Heart right ventricle (tissue), 16 donors: ENCODE results near the gene ZSCAN4. TPM values are rescaled to one million over a fixed set of nuclear protein-coding genes. Genes with fewer than 3 reads are reported as not detected.

ENCODE experiments used
- ATAC-seq, 8 donors: fragments of 200-7000 bp; cut with Tn5 transposase; one replicate each; pipeline ENCODE4 v1.9.1; 2020; ENCODE audit warnings: mild to moderate bottlenecking in 8 of 8, moderate library complexity in 8 of 8, moderate number of reproducible peaks in 1 of 8
- DNase-seq, 2 donors: peaks; one replicate each; pipeline ENCODE4 v3.0.0-alpha.2; 2020
- H3K27ac ChIP-seq, 10 donors: fragments of 200-600 bp; sonication (generic) in 2 of 10; one replicate each; pipeline versions ENCODE4 v1.5.0 to v1.8.0; 2020 to 2022; ENCODE audit warnings: mild to moderate bottlenecking in 3 of 10
- H3K27me3 ChIP-seq, 7 donors: fragments of 200-600 bp; one replicate each; pipeline ENCODE4 v1.8.0; 2021 to 2022; ENCODE audit warnings: mild to moderate bottlenecking in 2 of 7
- H3K36me3 ChIP-seq, 9 donors: fragments of 200-600 bp; sonication (generic) in 1 of 9; one replicate each; pipeline versions ENCODE4 v1.5.0 to v1.8.0; 2020 to 2022; ENCODE audit warnings: mild to moderate bottlenecking in 2 of 9
- H3K4me1 ChIP-seq, 9 donors: fragments of 200-600 bp; sonication (generic) in 1 of 9; one replicate each; pipeline versions ENCODE4 v1.5.0 to v1.8.0; 2020 to 2022; ENCODE audit warnings: mild to moderate bottlenecking in 4 of 9
- H3K4me3 ChIP-seq, 10 donors: fragments of 200-600 bp; sonication (generic) in 2 of 10; one replicate each; pipeline versions ENCODE4 v1.5.0 to v1.8.0; 2020 to 2022; ENCODE audit warnings: mild to moderate bottlenecking in 7 of 10, moderate library complexity in 2 of 10
- H3K9me3 ChIP-seq, 11 donors: fragments of 200-600 bp in 10 of 11; sonication (generic) in 2 of 11; one replicate each; pipeline versions ENCODE4 v1.5.0 to v1.8.0; 2013 to 2022; ENCODE audit warnings: mild to moderate bottlenecking in 2 of 11, control low read depth in 1 of 11, moderate library complexity in 1 of 11
- CTCF ChIP-seq, 9 donors: fragments of 200-600 bp; sonication (generic) in 2 of 9; IDR thresholded peaks; one replicate each; pipeline versions ENCODE4 v1.5.0 to v1.8.0; 2021 to 2022; ENCODE audit warnings: antibody characterized with exemption in 9 of 9, mild to moderate bottlenecking in 5 of 9, moderate library complexity in 1 of 9
- WGBS, 2 donors: extraction: QIAGEN DNeasy Blood & Tissue Kit; methylation state at CpG; one replicate each; pipeline ENCODE4 v1.1.7; 2013; ENCODE audit warnings: inconsistent platforms in 1 of 2; 5-methylcytosine and 5-hydroxymethylcytosine counted together
- intact Hi-C, 10 donors: fragments of 100-400 bp; cut with DNase I; formaldehyde crosslinking; loops; one replicate each; pipeline versions ENCODE4 v1.11.1 to v1.14.2; 2022
- polyA plus RNA-seq, 2 donors: library from polyadenylated mRNA; stranded (reverse); fragments of 200-250 nt; gene quantifications; one replicate each; pipeline ENCODE4 v1.2.3, GENCODE V29; 2013
- total RNA-seq, 10 donors: library from RNA; stranded (reverse); fragmentation: NEBNext Ultra II Directional in 3 of 10; extraction: Animal tissue kit (Norgen Biotek cat#: 25700) in 3 of 10; gene quantifications; one replicate each; pipeline versions ENCODE4 v1.2.1 to v1.2.4, GENCODE V29; 2021 to 2023
- donor health status: Arrhythmogenic right ventricular cardiomyopathy.
- donor health status: ischemic (EF 13 %, LVEDD 7.1; RV severe dilation, severe dysfunction).
- donor health status: healthy with polysubstance abuse.
- donor health status: DM: no; HTN: yes; CAD: no.
- donor health status: DM: no; HTN: no; CAD: no.
- donor health status: ischemic (EF 25% LVEDD 6.9; RV normal size, moderate dysfunction).
- donor health status: ischemic (EF 25% LVEDD 5.7; RV mildly dilated, moderate dysfunction).
- donor health status: healthy.
- donor health status: DM: yes; HTN: yes; CAD: no.
- donor health status: Ischemic cardiomyopathy.
- donor health status: ischemic (EF 35%, LVEDD 5.7; RV mildly dilated, moderate dysfunction).
- donor health status: nonischemic (EF 11% LVEDD 7.7; RV severe dilation, severe dysfunction).
- donor health status: DM: yes; HTN: yes; CAD: no.
- donor health status: PGD.
- donor health status: ischemic (EF 29% LVEDD 5.4; RV normal size, mild dysfunction).
- donor health status: nonischemic (EF 23%, LVEDD 6.1; RV moderate dilation, normal function).

Gene ZSCAN4
- total and polyA plus RNA-seq, 12 donors, result 0.03 to 0.57 (median 0.19) TPM; not detected in 5

- no peak for TF ChIP-seq CTCF (IDR thresholded peaks at IDR 0.05)
- Histone ChIP-seq H3K9me3 (peaks cover 0 to 99% (median 73%) of the 10 kb centered on the region in 11 donors), H3K27me3 (no peaks in the 10 kb centered on the region), H3K4me1 (peaks cover 3 to 20% (median 15%) of the 10 kb centered on the region in 9 donors), H3K4me3 (no peak overlapping the region), H3K36me3 (peaks cover 0 to 68% (median 38%) of the 10 kb centered on the region in 9 donors), H3K27ac (no peak overlapping the region)
- DNase-seq (no peak), ATAC-seq (no peak)
- 97% methylated on average over 12 of the region's 12 CpGs for WGBS, 2 donors
- intact Hi-C loops, result no loop called here
Measured at GRCh38 chr19:57687363-57688010, 18.8 kb downstream of the ZSCAN4 start.

- no peak overlapping the region for H3K4me3 ChIP-seq
- H3K27me3 ChIP-seq, result no peaks in the 10 kb centered on the region
- peaks cover 0 to 73% (median 38%) of the 10 kb centered on the region in 9 donors for H3K36me3 ChIP-seq
- intact Hi-C loops, result no loop called here
- ATAC-seq (no peak), DNase-seq (no peak)
- H3K4me1 ChIP-seq, result peaks cover 0 to 13% (median 8%) of the 10 kb centered on the region in 9 donors
- H3K9me3 ChIP-seq, result peaks cover 0 to 100% (median 77%) of the 10 kb centered on the region in 11 donors
- no peak overlapping the region for H3K27ac ChIP-seq
- TF ChIP-seq CTCF (IDR thresholded peaks at IDR 0.05), result no peak
- 98% methylated on average over 6 of the region's 6 CpGs for WGBS, 2 donors
Measured at GRCh38 chr19:57688011-57688763, 19.5 kb downstream of the ZSCAN4 start.

- DNase-seq (no peak), ATAC-seq (no peak)
- Histone ChIP-seq H3K9me3 (peaks cover 0 to 100% (median 69%) of the 10 kb centered on the region in 11 donors), H3K4me1 (no peaks in the 10 kb centered on the region), H3K36me3 (peaks cover 0 to 74% (median 30%) of the 10 kb centered on the region in 9 donors), H3K27ac (no peak overlapping the region), H3K27me3 (no peaks in the 10 kb centered on the region), H3K4me3 (no peak overlapping the region)
- TF ChIP-seq CTCF (IDR thresholded peaks at IDR 0.05), result no peak
- intact Hi-C loops, result no loop called here
- 91 to 100% methylated on average over 3 of the region's 3 CpGs for WGBS, 2 donors
Measured at GRCh38 chr19:57689750-57690149, 21.0 kb downstream of the ZSCAN4 start.

GRCh38 chr19:57701625-57702024, 32.9 kb downstream of the ZSCAN4 start:
- no peak overlapping the region for H3K27ac ChIP-seq
- peaks cover 0 to 13% (median 6%) of the 10 kb centered on the region in 9 donors for H3K4me1 ChIP-seq
- no peak overlapping the region for H3K4me3 ChIP-seq
- ATAC-seq (no peak), DNase-seq (no peak)
- WGBS, 2 donors, result 95 to 99% methylated on average over 6 of the region's 6 CpGs
- TF ChIP-seq CTCF (IDR thresholded peaks at IDR 0.05), result no peak
- H3K27me3 ChIP-seq, result no peaks in the 10 kb centered on the region
- H3K9me3 ChIP-seq, result peaks cover 0 to 100% (median 32%) of the 10 kb centered on the region in 11 donors
- intact Hi-C loops, result no loop called here
- H3K36me3 ChIP-seq, result peaks cover 0 to 89% (median 45%) of the 10 kb centered on the region in 9 donors
